ENCODE measurements around the gene ISLR. TPM values are rescaled to one million over a fixed set of nuclear protein-coding genes. Genes with fewer than 3 reads are reported as not detected.

ISLR gene
- total RNA-seq, 1 experiment from 2014 or later: 0.11 TPM

DNA sequence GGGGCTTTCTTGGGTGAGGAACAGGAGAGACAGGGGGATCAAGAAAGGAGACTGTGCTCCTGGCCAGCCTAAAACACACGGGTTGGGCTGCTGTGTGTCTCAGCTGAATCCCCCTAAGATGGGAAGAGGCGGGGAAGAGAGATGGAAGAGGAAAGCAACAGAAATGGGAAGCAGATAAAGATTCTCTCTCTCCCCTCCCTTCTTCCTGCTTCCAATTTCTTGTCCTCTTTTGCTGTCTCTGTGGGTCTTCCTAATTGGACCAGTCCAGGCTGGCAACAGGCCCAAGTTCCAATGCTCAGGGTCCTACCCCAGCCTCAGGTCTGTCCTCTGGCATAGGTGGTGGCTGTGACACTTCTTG is 36.0 kb upstream of the ISLR start:
- H3K27ac ChIP-seq (ENCODE audit: insufficient read length, low read depth, low read length): no peak overlapping the region
- TF ChIP-seq, protein P1, sequence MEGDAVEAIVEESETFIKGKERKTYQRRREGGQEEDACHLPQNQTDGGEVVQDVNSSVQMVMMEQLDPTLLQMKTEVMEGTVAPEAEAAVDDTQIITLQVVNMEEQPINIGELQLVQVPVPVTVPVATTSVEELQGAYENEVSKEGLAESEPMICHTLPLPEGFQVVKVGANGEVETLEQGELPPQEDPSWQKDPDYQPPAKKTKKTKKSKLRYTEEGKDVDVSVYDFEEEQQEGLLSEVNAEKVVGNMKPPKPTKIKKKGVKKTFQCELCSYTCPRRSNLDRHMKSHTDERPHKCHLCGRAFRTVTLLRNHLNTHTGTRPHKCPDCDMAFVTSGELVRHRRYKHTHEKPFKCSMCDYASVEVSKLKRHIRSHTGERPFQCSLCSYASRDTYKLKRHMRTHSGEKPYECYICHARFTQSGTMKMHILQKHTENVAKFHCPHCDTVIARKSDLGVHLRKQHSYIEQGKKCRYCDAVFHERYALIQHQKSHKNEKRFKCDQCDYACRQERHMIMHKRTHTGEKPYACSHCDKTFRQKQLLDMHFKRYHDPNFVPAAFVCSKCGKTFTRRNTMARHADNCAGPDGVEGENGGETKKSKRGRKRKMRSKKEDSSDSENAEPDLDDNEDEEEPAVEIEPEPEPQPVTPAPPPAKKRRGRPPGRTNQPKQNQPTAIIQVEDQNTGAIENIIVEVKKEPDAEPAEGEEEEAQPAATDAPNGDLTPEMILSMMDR (conservative IDR thresholded peaks at IDR 0.05): no peak
- no peaks in the 10 kb centered on the region for H3K79me2 ChIP-seq (ENCODE audit: insufficient read depth, low read length)
- no CpG with 5 or more reads among the region's 2 CpGs for WGBS (ENCODE audit: extremely low coverage, insufficient read length, low lambda C conversion rate)
- no peak overlapping the region for H2BK5ac ChIP-seq (ENCODE audit: insufficient read length, low read length)
- H3K23ac ChIP-seq (ENCODE audit: insufficient read length, low read depth, low read length): no peak overlapping the region
- H2AK5ac ChIP-seq (ENCODE audit: insufficient read length, low read length): no peak overlapping the region
- Mint-ChIP-seq H3K4me1 (peaks cover 63 to 71% of the 10 kb centered on the region in 2 experiments), H3K36me3 (ENCODE audit: insufficient read depth in 1 of 3, low read depth in 3 of 3) (0 out of 7 replicates have a peak, but pooled peaks cover 0 to 1% (median 0%) of the 10 kb centered on the region in 3 experiments), H3K27me3 (ENCODE audit: low read depth) (peaks cover 71% of the 10 kb centered on the region), H3K4me3 (peak overlapping the region; percentile 36 to 59; a peak in 2 of 5 replicates), H3K27ac (no peak overlapping the region), H3K9me3 (no peaks in the 10 kb centered on the region; a peak in 1 of 5 replicates)
- H3K79me1 ChIP-seq (ENCODE audit: insufficient read depth, low read depth, low read length, poor library complexity, severe bottlenecking): no peaks in the 10 kb centered on the region
- no peak overlapping the region for H3K9ac ChIP-seq (ENCODE audit: extremely low read depth, insufficient read length, low read length)
- no peak overlapping the region for H4K8ac ChIP-seq (replicated peaks; ENCODE audit: insufficient read length, low read depth, low read length)
- DNase-seq: no peak
- no peak overlapping the region for H4K5ac ChIP-seq (ENCODE audit: insufficient read length, low read depth, low read length)
- H4K91ac ChIP-seq (ENCODE audit: insufficient read length, low read depth, low read length): no peak overlapping the region
- H3K14ac ChIP-seq (ENCODE audit: insufficient read depth, low read length): no peak overlapping the region
- no peak overlapping the region for H3K18ac ChIP-seq (ENCODE audit: insufficient read length, low read depth, low read length)
- H3K4me1 ChIP-seq (ENCODE audit: insufficient read depth, low read length): peaks cover 10% of the 10 kb centered on the region; the same call in 1 of the 2 replicates
- no peak overlapping the region for H2AFZ ChIP-seq (ENCODE audit: low read length)
- no peak overlapping the region for H3K56ac ChIP-seq (ENCODE audit: insufficient read length, low read depth, low read length)
- no peak overlapping the region for H2BK15ac ChIP-seq (ENCODE audit: low read depth, low read length)
- peaks cover 36% of the 10 kb centered on the region for H3K27me3 ChIP-seq (ENCODE audit: insufficient read depth, low read length)
- H2BK20ac ChIP-seq (ENCODE audit: low read depth, low read length, poor library complexity, severe bottlenecking): no peak overlapping the region
- no peak overlapping the region for H2BK12ac ChIP-seq (ENCODE audit: insufficient read length, low read depth, low read length)
- H4K20me1 ChIP-seq (ENCODE audit: control insufficient read depth, insufficient read depth, insufficient read length): no peaks in the 10 kb centered on the region
- H3K9me3 ChIP-seq (ENCODE audit: control insufficient read depth, low read depth, low read length): no peaks in the 10 kb centered on the region
- peaks cover 7% of the 10 kb centered on the region for H3K23me2 ChIP-seq (ENCODE audit: insufficient read length, low read depth, low read length, poor library complexity, severe bottlenecking)
- H3K4ac ChIP-seq (ENCODE audit: low read depth, low read length): no peak overlapping the region
- H3K4me2 ChIP-seq (ENCODE audit: insufficient read depth, insufficient read length, low read length): no peak overlapping the region
- no peak overlapping the region for H3T11ph ChIP-seq (ENCODE audit: low read length)
- no peak overlapping the region for H2BK120ac ChIP-seq (ENCODE audit: low read depth, low read length, poor library complexity, severe bottlenecking)

Data from H9 (cell line).